ENCODE data around the gene PEX7.
"Not testable (repeated sequence)": the region's sequence is repeated elsewhere in the genome, so short reads cannot be mapped to it uniquely, and the experiment has no call there.

Gene PEX7

DNA sequence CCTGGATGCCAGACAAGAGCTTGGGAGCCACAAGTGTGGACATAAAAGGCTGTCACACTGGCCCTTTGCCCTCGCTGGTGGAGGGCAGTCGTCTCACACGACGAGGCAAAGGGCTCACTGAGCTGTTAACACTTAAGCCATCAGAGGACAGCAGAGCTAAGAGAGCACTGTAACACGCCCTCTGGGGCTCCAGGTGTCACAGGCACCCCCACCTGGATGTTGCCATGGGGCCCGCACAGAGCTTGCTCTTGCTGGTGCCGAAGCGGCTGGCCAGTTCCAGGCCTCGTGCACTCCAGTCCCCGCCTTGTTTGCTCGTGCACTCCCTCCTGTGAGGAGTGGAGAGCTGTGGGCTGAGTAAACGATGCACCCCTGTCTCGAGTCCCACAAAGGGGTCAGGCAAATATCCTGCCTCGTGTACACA is 137.1 kb downstream of the PEX7 start:
- no peak for DNase-seq

DNA sequence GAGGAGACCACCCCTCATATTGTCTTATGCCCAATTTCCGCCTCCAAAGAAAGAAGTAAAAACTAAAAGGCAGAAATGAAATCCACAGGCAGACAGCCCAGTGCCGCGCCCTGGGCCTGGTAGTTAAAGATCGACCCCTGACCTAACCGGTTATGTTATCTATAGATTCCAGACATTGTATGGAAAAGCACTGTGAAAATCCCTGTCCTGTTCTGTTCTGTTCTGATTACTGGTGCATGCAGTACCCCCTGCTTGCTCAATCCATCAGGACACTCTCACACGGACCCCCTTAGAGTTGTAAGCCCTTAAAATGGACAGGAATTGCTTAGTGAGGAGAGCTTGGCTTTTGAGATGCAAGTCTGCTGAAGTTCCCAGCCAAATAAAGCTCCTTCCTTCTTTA is 137.5 kb downstream of the PEX7 start:
- DNase-seq = not testable (repeated sequence)

DNA sequence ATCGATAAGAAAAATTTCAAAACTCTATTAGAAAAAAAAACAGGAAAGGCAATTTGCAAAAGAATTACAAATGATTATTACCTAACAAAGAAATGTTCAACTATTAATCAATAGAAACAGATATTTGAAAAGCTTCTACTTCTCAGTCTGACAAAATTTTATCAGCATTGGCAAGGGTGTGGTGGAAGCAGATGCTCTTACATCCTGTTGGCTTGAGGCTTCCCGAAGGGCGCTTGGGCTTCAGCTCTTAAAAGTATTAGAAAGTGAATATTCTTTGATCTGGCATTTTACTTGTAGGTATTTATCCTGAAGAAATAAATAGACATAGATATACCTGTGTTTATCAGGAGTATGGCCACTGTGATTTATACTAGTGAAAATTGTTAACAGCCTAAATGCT is 138.4 kb downstream of the PEX7 start:
- DNase-seq = no peak

DNA sequence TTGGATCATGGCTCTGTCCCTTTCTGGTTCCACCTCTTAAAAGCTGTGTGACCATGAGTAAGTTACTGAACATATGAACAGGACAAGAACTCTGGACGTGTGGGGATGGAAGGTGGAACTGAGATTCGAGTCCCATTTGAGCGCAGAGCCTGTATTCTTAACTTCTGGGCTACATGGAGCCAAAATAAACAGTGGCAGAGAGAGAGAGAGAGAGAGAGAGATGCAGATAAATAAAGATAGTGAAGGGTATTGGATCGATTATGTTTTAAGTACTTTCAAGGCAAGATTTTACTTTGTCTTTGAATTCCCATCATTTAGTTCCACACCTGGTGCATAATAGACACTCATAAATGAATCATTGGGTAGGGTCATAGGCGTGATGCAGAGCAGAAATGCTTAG is 139.5 kb downstream of the PEX7 start:
- no peak for DNase-seq

DNA sequence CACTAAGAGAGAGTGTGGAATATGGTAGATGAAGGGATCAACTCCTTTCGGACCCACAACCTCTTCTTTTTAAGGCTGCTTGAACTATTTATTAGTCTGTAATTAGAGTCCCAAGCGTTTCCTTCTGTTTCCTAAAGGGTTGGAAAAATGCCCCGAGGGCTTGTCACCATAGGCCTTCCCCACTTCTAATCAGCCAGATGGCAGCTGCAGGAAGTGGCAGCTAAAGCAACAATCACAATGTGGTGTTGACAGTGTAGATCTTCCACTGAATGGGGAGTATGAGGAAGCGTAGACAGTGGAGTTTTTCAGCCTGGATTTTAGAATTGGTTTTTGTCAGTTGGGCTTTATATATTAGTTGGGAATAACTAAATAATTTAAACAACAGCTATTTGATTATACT is 140.3 kb downstream of the PEX7 start:
- DNase-seq = no peak

DNA sequence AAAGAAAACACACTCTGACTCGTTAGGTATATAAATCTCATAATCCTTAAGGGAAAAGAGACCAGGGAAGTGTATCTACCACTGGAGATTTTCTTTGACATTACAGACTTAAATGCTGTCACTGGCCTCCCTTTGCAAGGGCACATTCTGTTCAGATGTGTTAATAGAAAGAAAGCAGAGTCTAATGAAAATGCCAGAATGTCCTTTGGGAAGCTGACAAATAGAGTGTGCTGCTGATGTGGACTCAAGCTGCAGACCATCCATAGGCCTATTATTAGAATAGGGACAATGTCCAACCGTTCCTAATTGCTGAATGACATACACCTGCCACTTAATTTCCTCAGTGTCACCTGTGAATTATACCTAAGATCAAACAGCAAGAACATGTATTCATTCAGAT is 140.9 kb downstream of the PEX7 start:
- DNase-seq = no peak
